DMS 273 treated with DMSO at 0.1 percent for 48 hours (cell line): ENCODE measurements around the gene TIMM22.
A peak's percentile ranks its signal among the peaks of the same experiment; 100 is the strongest.
"Not testable (repeated sequence)": the region's sequence is repeated elsewhere in the genome, so short reads cannot be mapped to it uniquely, and the experiment has no call there.

Experiments used
- DNase-seq: peaks from one replicate; lab custom pipeline; 2025; lab: John Stamatoyannopoulos, UW

Gene TIMM22

DNA sequence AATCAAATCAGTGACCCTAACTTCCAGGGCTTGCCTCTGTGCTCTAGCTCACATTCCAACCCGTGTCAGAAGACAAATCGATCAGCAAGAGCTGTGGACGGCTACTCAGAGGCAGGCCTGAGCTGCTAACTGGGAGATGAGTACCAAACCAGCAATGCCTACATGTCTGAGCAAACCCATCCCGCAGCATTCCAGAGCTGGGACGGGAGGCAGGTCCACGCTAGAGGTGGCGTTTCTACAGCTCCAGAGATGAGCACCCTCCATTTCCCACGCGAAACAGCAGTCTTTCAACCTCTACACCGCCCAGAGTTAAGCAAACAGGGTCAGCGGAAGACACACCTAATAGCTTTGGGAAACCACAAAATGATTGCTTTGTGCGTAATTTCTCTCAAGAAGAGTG lies 23.9 kb upstream of the TIMM22 start:
- DNase-seq: no peak

DNA sequence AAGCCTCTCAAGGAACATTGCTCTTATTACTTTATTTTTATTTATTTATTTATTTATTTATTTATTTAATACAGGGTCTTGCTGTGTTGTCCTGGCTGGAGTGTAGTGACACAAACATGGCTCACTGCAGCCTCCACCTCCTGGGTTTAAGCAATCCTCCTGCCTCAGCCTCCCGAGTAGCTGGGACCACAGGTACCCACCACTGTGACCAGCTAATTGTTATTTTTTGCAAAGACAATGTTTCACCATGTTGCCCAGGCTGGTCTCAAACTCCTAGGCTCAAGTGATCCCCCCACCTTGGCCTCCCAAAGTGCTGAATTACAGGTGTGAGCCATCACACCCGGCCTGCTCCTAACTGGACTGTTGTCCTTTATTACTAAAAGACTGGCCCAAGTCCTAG lies 22.2 kb upstream of the TIMM22 start:
- not testable (repeated sequence) for DNase-seq

DNA sequence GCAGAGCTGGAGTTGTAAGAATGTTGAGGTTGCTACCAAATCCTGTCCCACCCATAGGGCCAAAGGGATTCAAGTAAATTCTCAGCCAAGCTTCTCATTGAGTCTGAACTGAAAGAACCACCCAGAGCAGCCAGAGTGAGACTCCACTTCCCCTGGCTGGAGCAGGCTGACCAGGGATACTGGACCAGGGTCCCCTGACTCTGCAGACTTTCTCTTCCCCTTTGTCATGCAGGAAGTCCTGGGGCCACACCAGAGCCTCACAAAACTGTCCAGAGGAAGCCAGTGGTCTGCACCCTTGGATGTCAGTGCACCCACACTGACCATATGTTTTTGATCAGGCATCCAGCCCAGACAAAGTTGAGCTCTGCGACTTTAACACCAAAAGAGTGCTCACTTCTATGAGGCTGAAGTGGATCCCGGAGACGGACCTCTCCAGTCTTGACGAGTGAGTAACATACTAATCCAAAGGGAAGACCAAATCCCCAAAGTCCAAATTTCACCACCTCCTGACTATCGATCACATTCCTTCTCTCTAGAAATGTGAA lies 21.5 kb upstream of the TIMM22 start:
- DNase-seq: no peak

DNA sequence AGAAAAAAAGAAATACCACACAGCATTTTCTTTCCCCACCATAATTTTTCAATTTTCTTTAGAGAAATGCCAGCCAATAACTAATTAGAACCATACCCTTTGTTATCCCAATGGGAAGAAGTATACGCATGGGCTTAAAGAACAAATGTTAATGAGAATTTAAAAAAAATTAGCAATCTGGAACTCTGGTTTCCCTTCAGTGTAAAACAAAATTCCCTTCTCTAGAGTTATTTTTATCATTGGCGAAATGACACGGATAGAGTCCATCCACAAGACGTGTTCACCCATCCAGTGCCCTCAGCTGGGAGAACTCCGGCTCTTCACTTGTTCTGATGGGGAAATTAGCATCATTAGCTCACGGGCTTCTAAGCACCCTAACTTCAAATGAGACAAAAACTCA lies 20.6 kb upstream of the TIMM22 start:
- no peak for DNase-seq

DNA sequence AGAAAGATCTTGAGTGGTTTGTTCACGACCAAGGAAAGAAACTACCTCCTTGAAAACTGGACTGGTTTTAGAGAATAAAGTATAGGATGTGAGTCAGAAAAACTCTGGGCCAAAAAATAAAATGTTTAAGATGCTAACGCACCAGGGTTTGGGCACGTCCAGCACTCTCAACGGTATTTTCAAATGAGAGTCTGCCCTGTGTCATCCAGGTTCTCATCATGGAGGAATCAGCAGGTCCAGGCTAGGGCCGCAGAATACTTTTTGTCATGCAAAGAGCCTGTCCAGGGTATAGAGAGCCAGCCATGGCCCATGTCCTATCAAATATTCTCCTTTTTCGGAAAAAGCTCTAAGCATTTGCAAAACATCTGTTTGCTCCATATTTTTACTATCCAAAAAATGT lies 19.8 kb upstream of the TIMM22 start:
- DNase-seq: no peak

DNA sequence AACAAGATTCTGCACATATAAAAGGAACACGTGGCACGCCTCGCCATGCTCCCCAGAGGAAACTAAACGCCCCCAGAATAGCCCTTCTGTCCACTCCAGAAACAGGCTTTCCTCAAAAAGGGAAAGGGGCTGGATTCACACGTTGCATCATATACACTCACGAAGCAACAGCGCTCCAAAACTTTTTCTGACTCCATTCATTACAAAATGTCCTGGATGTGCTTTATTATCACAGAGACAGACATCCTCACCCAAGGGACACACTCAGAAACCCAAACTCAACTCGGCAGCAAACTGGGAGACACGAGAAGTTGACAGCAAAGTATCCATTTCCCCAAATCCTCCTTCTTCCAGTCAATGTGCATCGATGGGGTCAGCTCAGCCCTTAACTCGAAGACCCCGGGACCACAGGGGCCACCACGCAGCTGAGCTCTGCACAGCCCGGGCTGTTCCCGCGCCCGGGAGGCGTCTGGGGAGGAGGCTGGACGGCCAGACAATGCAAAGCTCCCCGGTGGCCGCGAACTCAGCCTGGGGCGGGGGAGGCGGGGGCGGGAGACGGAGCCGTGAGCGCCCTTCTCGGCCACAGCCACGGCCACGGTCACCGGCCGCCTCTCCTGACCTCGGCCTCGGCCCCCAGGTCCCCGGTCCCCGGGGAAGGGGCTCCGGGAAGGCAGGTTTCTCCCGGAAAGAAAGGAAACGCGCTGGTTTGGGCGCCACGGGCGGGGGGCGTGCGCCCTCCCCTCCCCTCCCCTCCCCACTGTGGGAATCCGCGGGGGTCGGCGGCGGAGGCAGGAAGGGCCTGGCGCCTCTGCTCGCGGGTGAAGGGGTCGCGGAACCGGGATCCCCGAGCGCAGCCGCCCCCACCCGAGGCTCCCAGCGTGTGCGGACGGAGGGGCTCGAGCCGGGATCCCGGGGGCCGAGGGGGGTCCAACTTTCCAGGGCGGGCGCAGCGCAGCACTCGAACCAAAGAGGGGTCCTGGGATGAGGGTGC lies 18.5 kb upstream of the TIMM22 start:
- no peak for DNase-seq

- DNase-seq: no peak
Observed at GRCh38 chr17:979212-979538, 17.8 kb upstream of the TIMM22 start.

- DNase-seq: no peak
Observed at GRCh38 chr17:979539-980405, 17.2 kb upstream of the TIMM22 start, which contains the start of gene NXN. NXN (minus strand) TSS chr17:979776.

DNA sequence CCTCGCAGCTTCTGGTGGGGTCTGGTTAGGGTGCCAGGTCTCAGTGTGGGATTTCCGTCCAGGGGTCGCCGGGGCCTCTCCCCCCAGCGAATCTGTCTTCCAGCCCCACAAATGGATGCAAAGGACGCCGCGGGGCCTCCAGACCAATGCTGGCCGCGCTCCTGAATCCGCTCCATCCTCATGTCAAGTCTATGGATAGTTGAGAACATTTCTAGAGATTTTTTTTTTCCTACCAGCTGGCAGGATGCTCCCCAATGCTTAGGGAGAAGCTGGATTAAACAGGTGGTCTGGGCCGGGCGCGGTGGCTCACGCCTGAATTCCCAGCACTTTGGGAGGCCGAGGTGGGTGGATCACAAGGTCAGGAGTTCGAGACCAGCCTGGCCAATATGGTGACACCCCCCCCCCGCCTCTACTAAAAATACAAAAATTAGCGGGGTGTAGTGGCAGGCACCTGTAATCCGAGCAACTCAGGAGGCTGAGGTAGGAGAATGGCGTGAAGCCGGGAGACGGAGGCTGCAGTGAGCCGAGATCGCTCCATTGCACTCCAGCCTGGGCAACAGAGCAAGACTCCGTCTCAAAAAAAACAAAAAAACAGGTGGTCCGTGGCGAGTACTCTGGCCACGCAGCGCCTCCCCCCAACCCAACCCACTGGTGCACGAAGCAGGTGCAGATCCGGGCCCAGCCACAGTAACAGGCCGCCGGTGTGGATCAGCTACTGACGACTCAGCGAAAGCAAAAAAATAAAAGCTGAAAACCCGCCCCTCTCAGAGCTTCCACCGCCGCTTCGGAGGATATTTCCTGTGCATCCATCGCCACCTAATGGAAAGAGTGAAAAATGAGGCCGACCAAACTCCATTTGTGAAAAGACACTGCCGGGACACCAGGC lies 16.3 kb upstream of the TIMM22 start:
- DNase-seq: peak; percentile 15

DNA sequence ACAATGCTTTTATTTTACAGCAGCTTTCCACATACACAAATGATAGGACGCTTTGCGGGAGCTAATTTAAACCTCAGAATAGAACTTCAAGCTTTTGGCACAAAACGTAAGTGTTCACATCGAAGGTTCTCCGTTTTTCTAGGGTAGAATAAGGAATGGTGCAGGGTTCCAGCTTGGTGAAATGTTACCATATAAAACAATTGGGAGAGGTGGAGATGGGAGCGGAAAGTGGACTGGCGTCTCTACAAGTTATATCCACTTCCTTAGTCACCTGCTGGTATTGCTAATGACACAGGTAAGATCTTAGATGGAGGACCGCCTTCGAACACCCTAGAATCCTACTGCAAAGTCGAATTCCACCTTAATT lies 15.7 kb upstream of the TIMM22 start:
- DNase-seq: no peak

GRCh38 chr17:983921-984320 lies 13.0 kb upstream of the TIMM22 start:
- no peak for DNase-seq

- DNase-seq: no peak
Observed at GRCh38 chr17:986322-986929, 10.5 kb upstream of the TIMM22 start.

GRCh38 chr17:987931-988330 lies 9.0 kb upstream of the TIMM22 start:
- no peak for DNase-seq

DNA sequence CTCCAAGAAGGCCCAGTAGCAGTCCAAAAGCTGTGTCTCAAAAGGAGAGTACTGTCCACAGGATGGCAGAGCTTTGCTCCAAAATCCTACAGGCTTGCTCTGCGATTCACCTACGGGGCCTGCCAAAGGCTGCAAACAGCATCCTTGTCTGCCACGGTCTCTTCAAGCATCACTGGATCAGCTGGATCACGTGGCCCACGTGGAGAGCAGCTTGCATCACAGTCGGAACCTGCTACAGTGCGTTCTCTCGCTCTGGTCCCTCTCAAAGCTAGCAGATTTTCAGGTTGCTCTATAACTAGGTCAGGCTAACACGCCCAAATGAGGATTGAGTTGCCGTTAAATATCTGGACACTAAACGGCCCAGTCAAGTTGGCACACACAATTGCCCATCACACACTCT lies 8.4 kb upstream of the TIMM22 start:
- DNase-seq: no peak

DNA sequence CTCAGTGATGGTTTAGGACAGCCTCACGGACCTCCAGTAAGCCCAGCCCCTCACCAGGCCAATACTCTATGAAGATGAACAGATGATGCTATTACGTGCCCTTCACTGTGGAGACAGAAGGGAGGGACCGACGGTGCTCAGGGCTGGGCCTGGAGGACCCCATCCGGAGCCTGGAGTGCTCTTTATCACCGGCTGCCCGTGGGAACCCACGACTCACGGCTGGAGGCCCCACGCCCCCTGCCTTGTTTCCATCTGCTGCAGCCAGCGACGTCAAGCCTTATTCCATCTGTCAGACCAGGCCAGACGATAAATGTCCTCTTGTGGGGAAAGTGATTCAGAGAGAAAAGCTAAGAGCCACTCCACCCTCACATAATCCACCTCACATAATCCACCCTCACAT lies 4.0 kb upstream of the TIMM22 start:
- no peak for DNase-seq

GRCh38 chr17:995324-995723 lies 1.6 kb upstream of the TIMM22 start:
- not testable (repeated sequence) for DNase-seq

GRCh38 chr17:998111-998510 lies 1.2 kb downstream of the TIMM22 start:
- DNase-seq: no peak

DNA sequence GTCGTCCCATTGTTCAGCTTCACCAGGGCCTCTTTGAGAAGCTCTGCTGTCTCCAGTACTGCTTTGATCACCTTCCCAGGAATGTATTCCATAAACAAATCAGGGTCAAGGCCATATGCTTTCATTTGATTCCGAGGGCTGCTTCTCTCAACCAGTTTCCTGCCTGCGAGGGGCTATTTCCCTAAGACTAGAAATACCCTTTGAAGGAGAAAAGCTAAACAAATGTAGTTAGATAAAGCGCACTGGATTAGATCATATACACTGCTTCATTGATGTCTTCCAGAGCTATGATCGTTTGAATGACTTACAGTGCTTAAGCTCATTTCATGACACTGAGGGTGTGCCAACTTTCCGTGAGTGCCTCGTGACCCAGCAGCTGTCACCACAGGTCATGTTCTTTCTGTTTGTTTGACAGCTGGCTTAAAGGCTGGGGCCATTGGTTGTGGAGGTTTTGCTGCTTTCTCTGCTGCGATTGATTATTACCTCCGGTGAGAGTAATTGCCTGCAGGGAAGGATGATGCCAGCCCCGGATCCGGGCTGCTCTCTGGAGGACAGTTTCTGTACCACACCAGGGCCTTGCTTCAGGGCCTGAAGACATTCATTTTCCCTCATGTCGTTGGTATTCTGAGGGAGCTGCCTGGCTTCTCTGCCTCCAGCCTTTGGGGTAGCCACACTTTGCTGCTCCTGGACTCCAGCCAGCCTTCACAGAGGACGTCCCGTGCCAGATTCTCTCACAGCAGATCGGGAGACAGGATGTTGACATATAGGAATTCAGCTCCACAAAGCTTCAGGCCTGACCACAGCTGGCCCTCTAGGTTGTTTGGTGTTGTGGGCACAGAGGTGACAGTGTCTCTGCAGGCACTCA lies 3.9 kb downstream of the TIMM22 start:
- peak; percentile 18 for DNase-seq

GRCh38 chr17:1001640-1002411 lies 4.9 kb downstream of the TIMM22 start:
- DNase-seq: no peak

DNA sequence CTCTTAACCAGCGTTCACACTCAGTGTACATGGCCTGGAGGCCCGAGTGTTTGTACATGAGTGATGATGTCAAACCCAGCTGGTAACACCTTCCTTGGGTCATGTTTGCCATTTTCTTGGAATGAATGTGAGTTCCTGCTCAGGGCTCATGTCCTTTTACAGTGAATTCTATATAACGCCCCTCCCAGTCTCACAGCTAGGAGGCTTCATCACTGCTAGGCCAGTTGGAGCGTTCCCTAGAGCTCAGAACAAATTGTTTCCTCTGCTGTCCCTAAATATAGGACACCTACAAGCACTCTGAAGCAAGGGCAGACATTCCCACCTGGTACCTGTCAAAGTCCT lies 5.5 kb downstream of the TIMM22 start:
- DNase-seq: no peak
